Posterior cingulate gyrus (tissue), 11 donors: ENCODE results near the gene NUDT19.
A peak's percentile ranks its signal among the peaks of the same experiment; 100 is the strongest.
"Not testable (repeated sequence)": the region's sequence is repeated elsewhere in the genome, so short reads cannot be mapped to it uniquely, and the experiment has no call there.

Experiments
- DNase-seq, 10 donors: peaks; one replicate each; pipeline versions ENCODE4 v3.0.0 to v3.0.0-alpha.2; 2020 to 2021; ENCODE audit warnings: mixed read lengths in 3 of 10
- intact Hi-C: fragments of 100-400 bp; cut with DNase I; formaldehyde crosslinking; loops from one replicate; pipeline ENCODE4 v1.15.1; 2023

Gene NUDT19

GRCh38 chr19:32674153-32674930 is 17.3 kb upstream of the NUDT19 start:
- intact Hi-C loops: loop anchor here (2.0 to 10.0 kb wide), 3 partner anchors 16 to 300 kb away; partner anchors contain the start of genes CEP89, FAAP24, NUDT19 and PDCD5
- DNase-seq: no peak

- intact Hi-C loops: loop anchor here (2.0 to 10.0 kb wide), 3 partner anchors 16 to 300 kb away; partner anchors contain the start of genes CEP89, FAAP24, NUDT19 and PDCD5
- peak; percentile 95 to 100 (median 98) for DNase-seq
Measured at GRCh38 chr19:32674931-32675719, 16.5 kb upstream of the NUDT19 start, which contains the start of gene ANKRD27. Gene ANKRD27 (minus strand): TSS chr19:32675180. CDS start chr19:32659015, 16,165 bp downstream.

- intact Hi-C loops: loop anchor here (2.0 to 10.0 kb wide), 3 partner anchors 15 to 299 kb away; partner anchors contain the start of genes CEP89, FAAP24, NUDT19 and PDCD5
- peak; percentile 53 to 96 (median 72) for DNase-seq
Measured at GRCh38 chr19:32675720-32676185, 15.9 kb upstream of the NUDT19 start, which contains the start of gene RGS9BP. Gene RGS9BP (plus strand): TSS chr19:32675848. CDS start chr19:32676264, 416 bp downstream.

- peak in 2 of 10 donors; percentile 79 to 82 for DNase-seq
- intact Hi-C loops: loop anchor here (10.0 kb wide), 2 partner anchors 92 to 298 kb away; partner anchors contain the start of genes CEP89, FAAP24 and PDCD5
Measured at GRCh38 chr19:32676186-32676894, 15.3 kb upstream of the NUDT19 start.

- intact Hi-C loops: loop anchor here (10.0 kb wide), 2 partner anchors 92 to 298 kb away; partner anchors contain the start of genes CEP89, FAAP24 and PDCD5
- DNase-seq: no peak
Measured at GRCh38 chr19:32676895-32677359, 14.7 kb upstream of the NUDT19 start.

- intact Hi-C loops: loop anchor here (10.0 kb wide), 2 partner anchors 93 to 297 kb away; partner anchors contain the start of genes CEP89, FAAP24 and PDCD5
- DNase-seq: no peak
Measured at GRCh38 chr19:32677657-32678056, 14.0 kb upstream of the NUDT19 start.

- DNase-seq: no peak
- intact Hi-C loops: no loop called here
Measured at GRCh38 chr19:32680986-32681385, 10.6 kb upstream of the NUDT19 start.

- intact Hi-C loops: no loop called here
- no peak for DNase-seq
Measured at GRCh38 chr19:32682317-32682716, 9.3 kb upstream of the NUDT19 start.

- intact Hi-C loops: no loop called here
- DNase-seq: no peak
Measured at GRCh38 chr19:32686847-32687475, 4.7 kb upstream of the NUDT19 start.

GRCh38 chr19:32687681-32688080 is 3.9 kb upstream of the NUDT19 start:
- DNase-seq: no peak
- intact Hi-C loops: no loop called here

GRCh38 chr19:32688311-32688710 is 3.3 kb upstream of the NUDT19 start:
- no peak for DNase-seq
- intact Hi-C loops: no loop called here

- peak; percentile 41 to 95 (median 62) for DNase-seq
- intact Hi-C loops: loop anchor here (2.0 kb wide), 1 partner anchor 17 kb away; the partner anchor contains the start of genes ANKRD27 and RGS9BP
Measured at GRCh38 chr19:32691952-32692726, 518 bp downstream of the NUDT19 start.

- no peak for DNase-seq
- intact Hi-C loops: no loop called here
Measured at GRCh38 chr19:32692727-32693061, 1.1 kb downstream of the NUDT19 start.

- intact Hi-C loops, DNase-seq: not testable (repeated sequence)
Measured at GRCh38 chr19:32693151-32694108, 1.8 kb downstream of the NUDT19 start.

- DNase-seq: not testable (repeated sequence)
Measured at GRCh38 chr19:32694316-32694715, 2.7 kb downstream of the NUDT19 start.

GRCh38 chr19:32694851-32695250 is 3.2 kb downstream of the NUDT19 start:
- DNase-seq, intact Hi-C loops: not testable (repeated sequence)

More at GRCh38 chr19:32694316-32694715, 2.7 kb downstream of the NUDT19 start:
- intact Hi-C loops: not testable (repeated sequence)

- DNase-seq: not testable (repeated sequence)
Measured at GRCh38 chr19:32695506-32695905, 3.9 kb downstream of the NUDT19 start.

More at GRCh38 chr19:32695506-32695905, 3.9 kb downstream of the NUDT19 start:
- intact Hi-C loops: not testable (repeated sequence)
